GM21528 (cell line): ENCODE results near the gene VPS11.
A peak's percentile ranks its signal among the peaks of the same experiment; 100 is the strongest.

Experiments
- ATAC-seq: cut with Tn5 transposase; IDR thresholded peaks from one replicate; pipeline ENCODE4 v1.9.1; 2021; ENCODE audit warnings: mild to moderate bottlenecking, moderate library complexity; ENCODE audit not compliant: unreplicated experiment, low FRiP score

Gene VPS11

GRCh38 chr11:119077839-119078238, 10.2 kb downstream of the VPS11 start:
- no peak for ATAC-seq

GRCh38 chr11:119078675-119079420, 11.2 kb downstream of the VPS11 start:
- no peak for ATAC-seq

GRCh38 chr11:119081682-119082260, 14.2 kb downstream of the VPS11 start:
- no peak for ATAC-seq

- peak; percentile 83 for ATAC-seq
These were observed 17.2 kb downstream of the VPS11 start, which contains the start of gene HMBS for GRCh38 chr11:119084663-119085436. HMBS (plus strand) TSS chr11:119084881; CDS start chr11:119085034, 153 bp downstream.

GRCh38 chr11:119085437-119085847, 17.8 kb downstream of the VPS11 start:
- ATAC-seq = peak; percentile 7

GRCh38 chr11:119087123-119087522, 19.5 kb downstream of the VPS11 start:
- ATAC-seq = no peak

- ATAC-seq = no peak
These were observed 20.2 kb downstream of the VPS11 start for GRCh38 chr11:119087747-119088241.

- ATAC-seq = no peak
These were observed 20.8 kb downstream of the VPS11 start for GRCh38 chr11:119088406-119088805.

- no peak for ATAC-seq
These were observed 21.7 kb downstream of the VPS11 start for GRCh38 chr11:119089319-119089718.

GRCh38 chr11:119091178-119091577, 23.6 kb downstream of the VPS11 start:
- ATAC-seq = no peak

- no peak for ATAC-seq
These were observed 24.6 kb downstream of the VPS11 start for GRCh38 chr11:119091966-119092879.

- no peak for ATAC-seq
These were observed 25.5 kb downstream of the VPS11 start for GRCh38 chr11:119092880-119093842.

- peak; percentile 5 for ATAC-seq
These were observed 26.6 kb downstream of the VPS11 start for GRCh38 chr11:119093942-119094815.

- peak; percentile 35 for ATAC-seq
These were observed 27.1 kb downstream of the VPS11 start for GRCh38 chr11:119094816-119095065.

GRCh38 chr11:119095066-119095880, 27.7 kb downstream of the VPS11 start:
- ATAC-seq = peak; percentile 82

- ATAC-seq = no peak
These were observed 32.1 kb downstream of the VPS11 start for GRCh38 chr11:119099711-119100110.

GRCh38 chr11:119100246-119100970, 32.8 kb downstream of the VPS11 start:
- ATAC-seq = no peak
